Upper lobe of left lung (tissue), 4 donors: Measurements from ENCODE around the gene IVD.

Experiments used
- CTCF ChIP-seq, 6 experiments: fragments of 450-650 bp in 4 of 6; fragments of 200-600 bp in 2 of 6; sonication (generic) in 2 of 6; IDR thresholded peaks; one replicate each; pipeline ENCODE4 v1.5.1; 2016 to 2019; ENCODE audit warnings: antibody characterized with exemption in 6 of 6
- EP300 ChIP-seq, 4 donors: sonication (generic); formaldehyde crosslinking; IDR thresholded peaks; one replicate each; pipeline ENCODE4 v1.5.1; 2017; ENCODE audit warnings: antibody characterized with exemption in 4 of 4, control low read depth in 2 of 4
- POLR2AphosphoS5 ChIP-seq, 2 donors: sonication (generic); formaldehyde crosslinking; IDR thresholded peaks; one replicate each; pipeline ENCODE4 v1.5.1; 2017; ENCODE audit warnings: antibody characterized with exemption in 2 of 2

- TF ChIP-seq POLR2AphosphoS5 (IDR thresholded peaks at IDR 0.05) (no peak), CTCF (IDR thresholded peaks at IDR 0.05) (no peak), EP300 (IDR thresholded peaks at IDR 0.05) (no peak)
Observed at GRCh38 chr15:40436892-40437751, 31.5 kb downstream of the IVD start.
